H54 (cell line): Measurements from ENCODE around the gene CDC42EP3.

ENCODE experiments used
- DNase-seq: peaks from one replicate; pipeline ENCODE4 v3.0.0; 2011; ENCODE audit warnings: low spot score, mixed read lengths; ENCODE audit not compliant: insufficient read length
- FAIRE-seq: peaks from 3 replicates; lab custom pipeline; 2011; peaks lifted over from hg19 to GRCh38; lab: Jason Lieb, UNC
- POLR2A ChIP-seq: IDR thresholded peaks from 2 replicates; pipeline ENCODE4 v1.6.1; 2011; ENCODE audit warnings: low read depth, mild to moderate bottlenecking, low read length

Gene CDC42EP3

DNA sequence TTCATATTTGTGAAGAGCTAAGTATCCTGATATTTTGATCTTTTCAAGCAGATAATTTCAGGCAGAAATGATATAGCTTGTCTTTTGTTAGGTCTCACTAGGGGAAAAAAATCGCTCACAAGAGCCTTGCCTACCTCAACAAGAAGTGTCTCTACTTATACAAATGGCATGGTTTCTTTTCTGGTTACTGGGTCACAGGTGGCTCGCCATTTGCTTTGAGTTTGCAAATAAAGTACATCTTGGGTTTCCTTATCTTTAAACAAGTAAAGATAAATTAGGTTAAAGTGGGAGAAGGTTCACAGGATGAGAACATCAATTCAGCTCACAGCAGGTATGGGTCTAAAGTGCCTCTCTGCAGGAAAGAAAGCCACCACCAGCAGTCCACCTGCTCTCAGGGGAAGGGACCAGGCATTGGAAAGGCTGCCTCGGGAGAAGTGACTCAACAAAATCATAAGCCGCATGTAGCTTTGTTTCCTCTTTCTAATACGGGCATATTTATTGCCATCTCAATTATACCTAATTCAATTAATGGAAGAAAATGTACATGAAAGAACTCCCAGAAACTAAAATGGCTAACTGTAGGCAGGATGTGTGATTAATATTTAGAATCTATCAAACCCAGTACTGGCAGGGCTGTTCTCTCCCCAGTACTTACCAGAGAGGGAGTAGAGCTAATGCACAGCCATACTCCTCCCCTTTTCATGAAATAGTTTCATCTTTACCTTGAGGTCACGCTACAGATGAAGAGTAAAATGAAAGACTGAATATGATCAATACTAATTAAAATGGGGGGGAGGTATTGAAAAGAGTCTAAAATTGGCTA is 28.3 kb downstream of the CDC42EP3 start:
- DNase-seq (no peak), FAIRE-seq (no peak)
- TF ChIP-seq POLR2A: no peak

DNA sequence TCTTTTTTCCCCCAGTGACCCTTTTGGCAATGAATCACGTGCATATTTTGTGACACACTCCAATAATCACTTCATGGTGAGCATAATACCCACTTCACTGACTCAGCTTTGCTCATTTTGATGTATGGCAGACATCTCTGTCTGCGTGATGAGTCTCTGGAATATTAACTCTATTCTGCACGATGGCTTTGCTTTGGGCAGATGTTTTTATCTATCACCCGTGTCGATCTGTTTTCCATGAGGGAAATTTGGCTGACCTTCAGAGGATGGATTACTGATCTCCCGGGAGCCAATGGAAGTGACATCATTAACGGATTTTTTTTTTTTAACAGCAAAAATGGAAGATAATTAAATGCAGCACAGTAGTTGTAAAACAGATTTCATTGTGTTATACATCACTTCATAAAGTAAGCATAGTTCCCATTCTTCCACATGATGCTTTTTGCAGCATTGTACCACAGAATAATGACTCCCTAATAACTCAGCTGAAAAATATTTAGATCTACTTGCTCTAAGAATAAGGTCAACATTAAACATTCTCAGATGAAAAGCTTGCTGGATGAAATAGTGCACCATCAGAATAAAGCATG is 29.8 kb downstream of the CDC42EP3 start:
- FAIRE-seq: peak; percentile 80
- TF ChIP-seq POLR2A: no peak
- no peak for DNase-seq

DNA sequence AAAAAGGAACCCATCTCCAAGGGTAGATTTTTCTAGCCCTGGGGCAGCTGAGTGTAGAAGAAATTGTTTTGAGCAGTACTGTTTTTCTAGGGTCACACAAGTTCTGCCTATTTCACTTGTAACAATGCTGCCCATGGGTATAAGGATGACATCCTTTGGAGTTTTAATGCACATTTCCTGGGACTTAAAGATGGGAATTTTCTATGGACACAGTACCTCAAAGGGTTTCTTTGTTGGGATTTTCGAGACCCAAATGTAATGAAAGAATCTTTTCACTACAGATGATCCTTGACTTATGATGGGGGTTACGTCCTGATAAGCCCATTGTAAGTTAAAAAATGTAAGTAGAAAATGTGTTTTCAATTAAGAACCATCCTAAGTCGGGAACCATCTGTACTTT is 31.8 kb downstream of the CDC42EP3 start:
- TF ChIP-seq POLR2A: no peak
- FAIRE-seq (no peak), DNase-seq (no peak)

DNA sequence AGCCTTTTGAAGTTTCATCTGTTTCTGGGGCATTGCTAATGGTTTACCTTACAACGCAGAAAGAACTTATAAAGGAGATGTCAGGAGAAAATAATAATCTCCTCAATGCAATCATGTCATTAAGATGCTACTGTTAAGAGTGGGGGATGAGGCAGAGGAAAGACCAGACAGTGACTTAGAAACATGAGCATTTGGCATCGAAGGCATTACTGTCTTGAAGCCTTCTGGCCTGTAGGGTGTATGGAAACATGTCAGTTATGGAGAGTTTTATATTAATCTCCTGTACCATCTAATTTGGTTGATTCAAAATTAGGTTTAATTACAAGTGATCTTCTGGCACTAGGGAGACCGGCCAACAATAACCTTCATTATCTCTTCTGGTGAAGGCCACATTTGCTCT is 32.5 kb downstream of the CDC42EP3 start:
- FAIRE-seq (no peak), DNase-seq (no peak)
- TF ChIP-seq POLR2A: no peak

DNA sequence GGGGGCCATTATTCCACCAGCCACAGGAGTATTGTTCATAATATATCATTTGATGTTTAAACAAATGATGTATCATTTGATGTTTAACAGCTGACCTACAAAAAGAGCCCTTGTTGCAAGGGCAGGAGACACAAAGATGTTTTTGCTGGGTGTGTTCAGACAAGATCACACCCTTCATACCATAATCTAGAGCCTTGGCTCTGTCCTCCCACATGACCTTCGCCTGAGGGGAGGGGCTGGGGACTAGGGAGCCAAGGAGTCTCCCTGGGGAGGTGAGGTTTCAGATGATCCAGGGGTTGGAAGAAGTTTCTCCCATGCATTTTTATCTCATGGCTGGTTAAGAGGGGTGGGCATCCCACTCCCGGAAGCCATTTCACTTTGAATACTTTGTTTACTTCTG is 33.5 kb downstream of the CDC42EP3 start:
- FAIRE-seq: no peak
- TF ChIP-seq POLR2A: no peak
- DNase-seq: no peak

DNA sequence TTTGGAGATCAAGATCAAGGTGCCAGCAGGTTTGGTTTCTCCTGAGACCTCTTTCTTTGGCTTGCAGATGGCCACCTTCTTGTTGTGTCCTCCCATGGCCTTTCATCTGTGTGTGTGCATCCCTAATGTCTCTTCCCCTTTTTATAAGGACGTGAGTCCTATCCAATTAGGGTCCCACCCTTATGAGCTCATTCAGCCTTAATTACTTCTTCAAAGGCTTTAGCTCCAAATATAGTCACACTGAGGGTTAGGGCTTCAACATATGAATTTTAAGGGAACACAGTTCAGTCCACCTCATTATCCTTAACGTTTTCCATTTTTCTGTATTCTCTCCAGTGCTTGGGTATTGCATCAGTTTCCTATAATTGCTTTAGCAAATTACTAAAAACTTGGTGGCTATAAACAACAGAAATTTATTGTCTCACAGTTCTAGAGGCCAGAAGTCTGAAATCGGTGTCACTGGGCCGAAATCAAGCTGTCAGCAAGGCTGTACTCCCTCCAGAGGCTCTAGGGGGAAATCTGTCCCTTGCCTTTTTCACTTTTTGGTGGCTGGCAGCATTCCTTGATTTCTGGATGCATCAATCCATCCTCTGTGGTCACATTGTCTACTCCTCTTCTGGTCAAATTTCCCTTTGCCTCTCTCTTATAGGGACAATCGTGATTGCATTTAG is 34.1 kb downstream of the CDC42EP3 start:
- no peak for FAIRE-seq
- TF ChIP-seq POLR2A: no peak
- DNase-seq: no peak

DNA sequence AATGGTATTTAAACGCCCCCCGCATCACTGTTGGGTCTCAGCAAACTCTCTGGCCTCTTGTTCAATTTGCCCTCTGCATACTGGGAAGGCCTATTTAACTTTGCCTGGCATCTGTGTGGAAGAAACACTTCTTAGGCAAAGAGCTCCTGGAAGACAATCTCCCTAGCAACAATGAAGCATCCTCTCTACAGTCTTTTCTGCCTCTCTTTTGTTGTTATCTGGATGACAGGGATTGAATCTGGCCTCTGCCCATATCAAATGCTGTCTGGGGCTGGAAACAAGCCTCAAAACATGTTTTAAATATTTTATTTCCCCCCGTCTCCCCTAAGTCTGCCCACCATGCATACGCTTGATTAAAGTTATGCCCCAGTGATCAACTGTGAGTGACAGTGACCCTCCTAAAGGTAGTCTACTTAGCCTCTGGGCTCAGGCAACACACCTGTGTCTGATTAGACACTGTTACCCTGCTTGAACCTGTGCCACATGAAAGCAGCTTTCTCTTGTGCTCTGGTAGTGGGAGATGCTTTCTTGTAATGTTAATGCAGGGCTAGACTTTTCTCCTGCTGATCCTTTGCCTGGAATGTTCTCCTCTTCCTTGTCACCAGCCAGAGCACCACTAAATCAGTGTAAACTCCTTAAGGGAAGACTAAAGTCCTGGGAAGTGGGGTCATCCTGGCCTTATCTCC is 34.9 kb downstream of the CDC42EP3 start:
- no peak for FAIRE-seq

DNA sequence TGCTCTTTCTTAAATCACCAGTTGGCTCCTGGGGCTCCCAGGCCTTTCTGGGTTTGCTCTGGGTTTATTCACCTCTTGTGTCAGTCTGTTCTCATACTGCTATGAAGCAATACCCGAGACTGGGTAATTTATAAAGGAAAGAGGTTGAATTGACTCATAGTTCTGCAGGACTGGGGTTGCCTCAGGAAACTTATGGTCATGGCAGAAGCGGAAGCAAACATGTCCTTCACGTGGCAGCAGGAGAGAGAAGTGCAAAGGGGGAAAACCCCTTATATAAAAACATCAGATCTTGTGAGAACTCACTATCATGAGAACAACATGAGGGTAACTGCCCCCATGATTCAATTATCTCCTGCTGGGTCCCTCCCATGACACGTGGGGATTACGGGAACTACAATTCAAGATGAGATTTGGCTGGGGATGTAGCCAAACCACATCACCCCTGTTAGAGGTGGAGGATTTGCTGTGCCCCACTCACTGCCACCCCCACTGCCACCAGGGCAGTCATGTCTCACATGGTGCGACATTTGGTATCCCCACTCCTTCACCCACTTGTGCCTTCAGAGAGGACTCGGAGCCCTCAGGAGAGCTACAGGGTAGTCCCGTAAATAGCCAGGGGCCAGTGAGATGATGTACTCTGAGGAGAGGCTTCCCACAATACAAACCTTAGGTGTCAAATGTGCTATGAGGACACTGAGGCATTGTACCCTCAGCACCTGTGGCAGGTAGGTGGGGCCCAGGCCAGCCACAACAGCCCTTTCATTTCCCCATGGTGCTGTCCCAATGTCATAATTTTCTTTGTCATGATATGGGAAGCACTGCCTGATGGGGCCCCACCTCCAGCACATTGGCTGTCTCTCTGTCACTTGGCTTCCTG is 35.7 kb downstream of the CDC42EP3 start:
- TF ChIP-seq POLR2A: no peak
- FAIRE-seq (no peak), DNase-seq (no peak)

More for the DNA sequence above, 34.9 kb downstream of the CDC42EP3 start:
- no peak for TF ChIP-seq POLR2A
- no peak for DNase-seq

DNA sequence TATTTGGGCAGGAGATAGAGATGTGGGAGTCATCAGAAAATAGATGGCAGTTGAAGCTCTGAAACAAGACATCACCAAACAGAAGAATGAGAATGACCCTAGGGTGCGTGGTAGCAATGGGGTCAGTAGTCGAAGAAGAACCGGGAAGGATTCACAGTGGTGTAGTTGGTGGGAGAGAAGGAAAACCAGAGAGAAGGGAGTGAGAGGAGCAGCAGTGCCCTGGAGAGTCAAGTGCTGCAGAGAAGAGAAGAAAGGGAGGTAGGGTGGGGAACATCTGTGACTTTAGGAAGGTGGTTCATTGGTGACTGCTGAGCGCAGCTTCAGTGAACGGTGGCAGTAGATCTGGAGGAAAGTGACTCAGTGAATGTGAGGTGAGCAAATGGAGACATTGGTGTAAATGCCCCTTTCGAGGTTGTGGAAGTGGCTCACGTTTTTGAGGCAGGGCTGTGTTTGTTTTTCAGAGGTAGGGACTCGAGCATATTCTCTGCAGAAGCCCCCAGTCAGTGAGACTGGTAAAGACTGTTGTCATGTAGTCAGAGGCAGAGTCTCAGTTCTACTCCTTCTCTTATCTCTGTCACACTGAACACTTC is 36.4 kb downstream of the CDC42EP3 start:
- FAIRE-seq (no peak), DNase-seq (no peak)
- TF ChIP-seq POLR2A: no peak

DNA sequence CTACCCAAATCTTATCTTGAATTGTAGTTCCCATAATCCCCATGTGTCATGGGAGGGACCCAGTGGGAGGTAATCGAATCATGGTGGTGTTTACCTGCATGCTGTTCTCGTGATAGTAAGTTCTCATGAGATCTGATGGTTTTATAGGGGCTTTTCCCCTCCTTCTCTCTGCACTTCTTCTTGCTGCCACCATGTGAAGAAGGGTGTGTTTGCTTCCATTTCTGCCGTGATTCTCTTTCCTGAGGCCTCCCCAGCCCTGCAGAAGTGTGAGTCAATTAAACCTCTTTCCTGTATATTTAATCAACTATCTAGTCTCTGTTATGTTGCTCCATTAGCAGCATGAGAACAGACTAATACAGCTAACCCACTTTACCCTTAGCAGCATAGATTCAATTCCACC is 37.6 kb downstream of the CDC42EP3 start:
- DNase-seq (no peak), FAIRE-seq (no peak)
- no peak for TF ChIP-seq POLR2A

DNA sequence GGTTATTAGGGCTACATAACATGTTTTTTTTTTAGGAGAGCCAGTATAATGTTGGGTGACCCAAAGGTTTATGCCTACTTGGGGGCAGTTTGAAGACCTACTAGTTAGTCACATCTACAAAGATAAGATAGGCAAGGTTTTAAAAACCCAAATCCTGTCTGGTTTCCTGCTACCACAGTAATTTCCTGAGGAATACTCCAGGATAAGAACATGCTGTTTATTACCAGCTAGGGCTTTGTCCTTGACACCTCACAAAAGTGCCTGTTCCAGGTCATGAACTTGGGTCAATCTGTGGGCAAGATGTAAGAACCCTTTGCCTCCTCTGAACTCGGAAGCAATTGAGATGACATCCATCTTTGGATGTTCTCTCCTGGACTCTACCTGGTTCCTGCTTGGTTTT is 38.2 kb downstream of the CDC42EP3 start:
- TF ChIP-seq POLR2A: no peak
- DNase-seq: no peak
- FAIRE-seq: no peak

DNA sequence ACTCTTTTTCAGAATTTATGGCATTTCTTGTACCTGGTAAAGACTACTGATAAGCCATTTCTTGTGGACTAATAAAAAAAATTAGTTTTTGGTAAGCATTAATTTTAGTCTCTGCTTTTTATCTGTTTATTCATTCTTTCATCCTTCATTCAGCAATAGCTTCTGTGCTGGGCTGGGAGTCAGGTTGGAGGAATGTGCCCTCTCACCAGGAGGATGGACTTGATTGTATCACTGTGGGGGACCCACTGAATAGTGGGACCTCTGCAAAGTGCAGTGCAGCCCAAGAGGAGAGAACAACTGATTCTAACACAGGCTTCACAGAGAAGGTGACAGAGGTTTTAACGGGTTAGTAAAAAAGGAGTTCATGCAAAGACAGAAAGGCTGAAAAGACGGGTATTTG is 39.1 kb downstream of the CDC42EP3 start:
- TF ChIP-seq POLR2A: no peak
- DNase-seq (no peak), FAIRE-seq (no peak)

DNA sequence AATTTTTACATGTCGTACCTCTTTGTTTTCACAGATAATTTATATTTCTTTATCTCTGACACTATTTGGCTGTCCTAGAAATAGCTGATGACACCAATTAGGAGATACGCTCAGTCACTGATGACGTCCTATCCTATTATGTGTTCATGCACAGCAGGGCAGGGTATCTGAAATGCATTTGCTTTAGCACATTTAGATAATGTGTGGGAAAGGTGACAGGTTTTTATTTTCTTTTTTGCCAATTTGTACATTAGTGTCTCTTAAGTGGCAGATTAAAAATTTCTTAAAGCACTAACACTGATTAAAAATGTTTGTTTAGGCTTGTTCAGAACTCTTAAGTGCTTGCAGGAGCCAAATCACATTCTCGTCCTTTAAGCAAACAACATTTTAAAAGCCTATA is 39.7 kb downstream of the CDC42EP3 start:
- no peak for FAIRE-seq
- no peak for TF ChIP-seq POLR2A
- DNase-seq: no peak
